IMR-90 (cell line): ENCODE measurements around the gene CDYL2.

Source experiments
- BHLHE40 ChIP-seq: fragments of 150-350 bp; IDR thresholded peaks from 2 replicates; pipeline ENCODE4 v1.6.1; 2016; ENCODE audit warnings: mild to moderate bottlenecking, low read depth, low read length
- CHD1 ChIP-seq: IDR thresholded peaks from 2 replicates; pipeline ENCODE4 v1.6.1; 2012; ENCODE audit warnings: low read depth, low read length, improper control_type of control experiment
- POLR2A ChIP-seq: IDR thresholded peaks from 2 replicates; pipeline ENCODE4 v1.6.1; 2012; ENCODE audit warnings: mild to moderate bottlenecking, low read depth, low read length
- RFX5 ChIP-seq: IDR thresholded peaks from 2 replicates; pipeline ENCODE4 v1.8.0; 2012; ENCODE audit warnings: low read depth, mild to moderate bottlenecking, low read length, moderate library complexity
- TF ChIP-seq, protein P1 (sequence below): conservative IDR thresholded peaks from 2 replicates; pipeline ENCODE4 v1.5.1; 2012; ENCODE audit warnings: mild to moderate bottlenecking, low read depth, low read length, improper control_type of control experiment

- TF ChIP-seq, protein P1, sequence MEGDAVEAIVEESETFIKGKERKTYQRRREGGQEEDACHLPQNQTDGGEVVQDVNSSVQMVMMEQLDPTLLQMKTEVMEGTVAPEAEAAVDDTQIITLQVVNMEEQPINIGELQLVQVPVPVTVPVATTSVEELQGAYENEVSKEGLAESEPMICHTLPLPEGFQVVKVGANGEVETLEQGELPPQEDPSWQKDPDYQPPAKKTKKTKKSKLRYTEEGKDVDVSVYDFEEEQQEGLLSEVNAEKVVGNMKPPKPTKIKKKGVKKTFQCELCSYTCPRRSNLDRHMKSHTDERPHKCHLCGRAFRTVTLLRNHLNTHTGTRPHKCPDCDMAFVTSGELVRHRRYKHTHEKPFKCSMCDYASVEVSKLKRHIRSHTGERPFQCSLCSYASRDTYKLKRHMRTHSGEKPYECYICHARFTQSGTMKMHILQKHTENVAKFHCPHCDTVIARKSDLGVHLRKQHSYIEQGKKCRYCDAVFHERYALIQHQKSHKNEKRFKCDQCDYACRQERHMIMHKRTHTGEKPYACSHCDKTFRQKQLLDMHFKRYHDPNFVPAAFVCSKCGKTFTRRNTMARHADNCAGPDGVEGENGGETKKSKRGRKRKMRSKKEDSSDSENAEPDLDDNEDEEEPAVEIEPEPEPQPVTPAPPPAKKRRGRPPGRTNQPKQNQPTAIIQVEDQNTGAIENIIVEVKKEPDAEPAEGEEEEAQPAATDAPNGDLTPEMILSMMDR, result no peak
- TF ChIP-seq POLR2A (no peak), CHD1 (no peak), BHLHE40 (no peak), RFX5 (no peak)
Observed at GRCh38 chr16:80836846-80837245, 32.4 kb upstream of the CDYL2 start.
